B cell (primary cell): Measurements from ENCODE around the gene PSTPIP1. TPM values are rescaled to one million over a fixed set of nuclear protein-coding genes. Genes with fewer than 3 reads are reported as not detected.
A peak's percentile ranks its signal among the peaks of the same experiment; 100 is the strongest.

Source experiments
- ATAC-seq: fragments of 200-7000 bp; cut with Tn5 transposase; one replicate; pipeline ENCODE4 v1.10.0; 2021; ENCODE audit warnings: low read depth, mild to moderate bottlenecking, moderate number of reproducible peaks, moderate library complexity
- CTCF ChIA-PET: fragments of 350-600 bp; sonication (Branson Sonifier 250); formaldehyde crosslinking; loops from one replicate; lab custom pipeline; 2021; ENCODE audit warnings: antibody characterized with exemption, inconsistent platforms; lab: Charles Lee
- POLR2A ChIA-PET: fragments of 350-600 bp; sonication (Branson Sonifier 250); formaldehyde crosslinking; loops from one replicate; lab custom pipeline; 2021; ENCODE audit warnings: antibody characterized with exemption; lab: Charles Lee
- DNase-seq: peaks from one replicate; pipeline ENCODE4 v3.0.0; 2013
- H2AFZ ChIP-seq: 2 replicates; pipeline ENCODE4 v1.6.1; 2012; ENCODE audit warnings: mild to moderate bottlenecking, low read depth, low read length; ENCODE audit not compliant: insufficient read depth, poor library complexity, severe bottlenecking
- H3K27ac ChIP-seq, 2 donors: 1 replicate in 1 of 2; 2 replicates in 1 of 2; pipeline ENCODE4 v1.5.1; 2012 to 2013; ENCODE audit warnings: low read length in 2 of 2, mild to moderate bottlenecking in 2 of 2, moderate library complexity in 1 of 2
- H3K27me3 ChIP-seq, 4 experiments: fragments of 200-600 bp in 1 of 4; sonication (generic) in 1 of 4; replicated peaks in 1 of 4; 1 replicate in 2 of 4; 2 replicates in 2 of 4; pipeline versions ENCODE4 v1.6.1 to v1.7.0; 2013 to 2016; ENCODE audit warnings: low read length in 3 of 4, mild to moderate bottlenecking in 2 of 4, mixed read lengths in 1 of 4, moderate library complexity in 1 of 4; ENCODE audit not compliant: insufficient read depth in 4 of 4, control insufficient read depth in 3 of 4; ENCODE audit errors: control extremely low read depth in 1 of 4
- H3K36me3 ChIP-seq, 2 experiments: replicated peaks in 1 of 2; 1 replicate in 1 of 2; 2 replicates in 1 of 2; pipeline versions ENCODE4 v1.6.1 to v1.7.1; 2013; ENCODE audit warnings: low read length in 1 of 2; ENCODE audit not compliant: insufficient read depth in 2 of 2, control insufficient read depth in 1 of 2; ENCODE audit errors: control extremely low read depth in 1 of 2, extremely low read depth in 1 of 2
- H3K4me1 ChIP-seq, 2 donors: fragments of 200-600 bp in 1 of 2; sonication (generic) in 1 of 2; 1 replicate in 1 of 2; 2 replicates in 1 of 2; pipeline versions ENCODE4 v1.5.1 to v1.6.1; 2013 to 2017; ENCODE audit warnings: low read length in 2 of 2; ENCODE audit not compliant: control insufficient read depth in 2 of 2, insufficient read depth in 2 of 2
- H3K4me2 ChIP-seq: replicated peaks from 2 replicates; pipeline ENCODE3; 2012; ENCODE audit warnings: mild to moderate bottlenecking, low read depth, low read length; ENCODE audit not compliant: poor library complexity, severe bottlenecking
- H3K4me3 ChIP-seq, 5 experiments: fragments of 200-600 bp in 1 of 5; sonication (generic) in 1 of 5; 1 replicate in 3 of 5; 2 replicates in 2 of 5; pipeline versions ENCODE4 v1.5.1 to v1.7.0; 2011 to 2016; ENCODE audit warnings: low read length in 4 of 5, mild to moderate bottlenecking in 4 of 5, low read depth in 2 of 5, control low read depth in 1 of 5, moderate library complexity in 1 of 5; ENCODE audit not compliant: insufficient read depth in 1 of 5; ENCODE audit errors: control extremely low read depth in 1 of 5, extremely low read depth in 1 of 5
- H3K79me2 ChIP-seq: fragments of 200-600 bp; sonication (generic); one replicate; pipeline ENCODE4 v1.6.0; 2016; ENCODE audit warnings: low read length; ENCODE audit not compliant: control insufficient read depth, insufficient read depth
- H3K9ac ChIP-seq: fragments of 200-600 bp; sonication (generic); 2 replicates; pipeline ENCODE4 v1.6.1; 2017; ENCODE audit warnings: mild to moderate bottlenecking, low read length, moderate library complexity
- H3K9me3 ChIP-seq, 3 donors: one replicate each; pipeline versions ENCODE4 v1.6.1 to v1.7.1; 2013; ENCODE audit warnings: low read length in 2 of 3; ENCODE audit not compliant: control insufficient read depth in 2 of 3, insufficient read depth in 1 of 3; ENCODE audit errors: control extremely low read depth in 1 of 3
- H4K20me1 ChIP-seq: 2 replicates; pipeline ENCODE4 v1.6.0; 2012; ENCODE audit warnings: mild to moderate bottlenecking, low read length; ENCODE audit not compliant: insufficient read depth, control insufficient read depth, poor library complexity, severe bottlenecking
- H3K27ac Mint-ChIP-seq: one replicate; pipeline ENCODE4 v1.8.0; 2021; ENCODE audit warnings: mixed read lengths
- H3K27me3 Mint-ChIP-seq: one replicate; pipeline ENCODE4 v1.8.0; 2021; ENCODE audit warnings: mixed read lengths
- H3K4me1 Mint-ChIP-seq: one replicate; pipeline ENCODE4 v1.8.0; 2021; ENCODE audit warnings: mixed read lengths
- H3K4me3 Mint-ChIP-seq: one replicate; pipeline ENCODE4 v1.8.0; 2021; ENCODE audit warnings: mixed read lengths
- H3K9me3 Mint-ChIP-seq: one replicate; pipeline ENCODE4 v1.8.0; 2022; ENCODE audit warnings: mixed read lengths; ENCODE audit not compliant: insufficient read depth
- EZH2 ChIP-seq: IDR thresholded peaks from 2 replicates; pipeline ENCODE4 v1.6.1; 2012; ENCODE audit warnings: borderline replicate concordance, low read depth, mild to moderate bottlenecking, moderate library complexity, low read length; ENCODE audit not compliant: insufficient read depth, poor library complexity, severe bottlenecking
- WGBS: methylation state at CpG from one replicate; pipeline ENCODE4 v1.1.5; 2013; ENCODE audit warnings: missing lambda C conversion rate; ENCODE audit not compliant: insufficient coverage; 5-methylcytosine and 5-hydroxymethylcytosine counted together
- intact Hi-C: fragments of 100-400 bp; cut with micrococcal nuclease; formaldehyde crosslinking; loops from one replicate; pipeline ENCODE4 v1.10.0; 2022
- polyA plus RNA-seq: library from polyadenylated mRNA; depleted of rRNA; stranded (reverse); fragments of >200 nt; gene quantifications from 2 replicates; pipeline ENCODE4 v1.2.3, GENCODE V29; 2012
- total RNA-seq, 2 donors: library from RNA; stranded (reverse); fragments of 120-200 nt in 1 of 2; gene quantifications; 1 replicate in 1 of 2; 2 replicates in 1 of 2; pipeline versions ENCODE4 v1.2.3 to v1.2.4, GENCODE V29; 2013 to 2022
- TF ChIP-seq, protein P1 (sequence below): fragments of 200-600 bp; IDR thresholded peaks from one replicate; pipeline ENCODE4 v1.8.0; 2022; ENCODE audit warnings: antibody characterized with exemption, mild to moderate bottlenecking

Gene PSTPIP1
- total and polyA plus RNA-seq, 2 donors (not counting 1 experiment from before 2014, with no cell fraction given), result 69.0 to 79.3 TPM

DNA sequence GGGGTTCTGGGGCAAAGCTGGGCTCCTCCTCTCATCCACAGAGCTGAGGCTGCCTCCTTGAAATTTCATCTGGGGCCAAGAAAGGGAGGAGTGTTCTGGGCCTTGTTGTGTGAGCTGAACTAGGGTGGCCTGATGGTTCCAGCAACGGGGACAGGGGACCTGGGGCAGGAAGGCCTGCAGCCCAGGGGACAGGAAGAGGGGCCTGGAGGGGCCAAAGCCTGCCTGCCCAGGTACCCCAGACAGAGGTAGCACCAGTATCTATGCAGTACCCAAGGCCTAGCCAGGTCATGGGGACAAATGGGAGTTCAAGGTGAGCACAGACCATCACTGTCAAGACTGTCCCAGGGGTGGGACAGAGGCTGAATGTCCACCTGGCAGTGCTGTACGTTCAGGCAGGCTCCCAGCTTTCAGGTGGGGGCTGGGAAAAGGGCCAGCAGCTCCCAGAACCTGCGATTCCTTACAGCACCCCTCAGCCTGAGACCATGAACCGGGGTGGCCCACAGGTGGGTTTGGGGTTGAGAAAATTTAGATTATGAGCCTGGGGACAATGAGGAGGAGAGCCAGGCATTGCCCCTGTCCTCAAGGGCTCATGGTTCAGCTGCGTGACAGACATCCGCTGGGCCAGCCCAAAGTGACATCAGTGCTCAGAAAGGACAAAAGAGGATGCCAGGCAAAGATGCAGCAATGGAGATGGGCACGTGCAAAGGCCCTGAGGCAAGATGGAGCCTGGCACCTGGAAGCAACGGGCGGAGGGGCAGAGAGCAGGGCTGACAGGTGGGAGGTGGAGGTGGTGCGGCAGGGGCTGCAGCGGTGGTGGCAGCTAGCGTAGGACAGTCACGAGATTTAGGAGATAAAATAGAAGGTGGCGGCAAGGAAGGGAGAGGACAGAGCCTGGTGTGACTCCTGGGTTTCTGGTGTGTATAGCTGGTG lies 28.0 kb downstream of the PSTPIP1 start:
- Histone ChIP-seq H3K4me1 (peaks cover 4 to 36% of the 10 kb centered on the region in 2 donors), H3K4me3 (no peak overlapping the region), H3K9ac (no peak overlapping the region), H2AFZ (no peak overlapping the region), H3K27ac (peak overlapping the region in 1 of 2 donors; percentile 12), H3K9me3 (no peaks in the 10 kb centered on the region), H3K36me3 (peaks cover 0 to 41% of the 10 kb centered on the region in 2 experiments), H3K79me2 (no peaks in the 10 kb centered on the region), H3K4me2 (no peak overlapping the region), H4K20me1 (peaks cover 36% of the 10 kb centered on the region), H3K27me3 (no peaks in the 10 kb centered on the region)
- TF ChIP-seq EZH2, result no peak
- TF ChIP-seq, protein P1, sequence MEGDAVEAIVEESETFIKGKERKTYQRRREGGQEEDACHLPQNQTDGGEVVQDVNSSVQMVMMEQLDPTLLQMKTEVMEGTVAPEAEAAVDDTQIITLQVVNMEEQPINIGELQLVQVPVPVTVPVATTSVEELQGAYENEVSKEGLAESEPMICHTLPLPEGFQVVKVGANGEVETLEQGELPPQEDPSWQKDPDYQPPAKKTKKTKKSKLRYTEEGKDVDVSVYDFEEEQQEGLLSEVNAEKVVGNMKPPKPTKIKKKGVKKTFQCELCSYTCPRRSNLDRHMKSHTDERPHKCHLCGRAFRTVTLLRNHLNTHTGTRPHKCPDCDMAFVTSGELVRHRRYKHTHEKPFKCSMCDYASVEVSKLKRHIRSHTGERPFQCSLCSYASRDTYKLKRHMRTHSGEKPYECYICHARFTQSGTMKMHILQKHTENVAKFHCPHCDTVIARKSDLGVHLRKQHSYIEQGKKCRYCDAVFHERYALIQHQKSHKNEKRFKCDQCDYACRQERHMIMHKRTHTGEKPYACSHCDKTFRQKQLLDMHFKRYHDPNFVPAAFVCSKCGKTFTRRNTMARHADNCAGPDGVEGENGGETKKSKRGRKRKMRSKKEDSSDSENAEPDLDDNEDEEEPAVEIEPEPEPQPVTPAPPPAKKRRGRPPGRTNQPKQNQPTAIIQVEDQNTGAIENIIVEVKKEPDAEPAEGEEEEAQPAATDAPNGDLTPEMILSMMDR, result no peak
- Mint-ChIP-seq H3K4me1 (peaks cover 18% of the 10 kb centered on the region), H3K9me3 (no peaks in the 10 kb centered on the region), H3K27ac (no peak overlapping the region), H3K27me3 (no peaks in the 10 kb centered on the region), H3K4me3 (no peak overlapping the region)
- ChIA-PET CTCF (interaction anchor here (0.8 to 5.4 kb wide), 27 partner anchors 9 to 520 kb away, joined by 3 to 33 read pairs (median 6); partner anchors contain the start of genes PSTPIP1 and TSPAN3), POLR2A (no interaction called here)
- intact Hi-C loops, result no loop called here
- WGBS, result 95% methylated on average over 14 of the region's 14 CpGs
- ATAC-seq (no peak), DNase-seq (no peak)
